Vagina (tissue), 2 donors: ENCODE measurements around the gene KIRREL3.

Experiments
- CTCF ChIP-seq, 3 experiments: fragments of 450-650 bp in 2 of 3; fragments of 200-600 bp in 1 of 3; sonication (generic) in 1 of 3; IDR thresholded peaks; one replicate each; pipeline ENCODE4 v1.5.1; 2017 to 2019; ENCODE audit warnings: antibody characterized with exemption in 3 of 3, mild to moderate bottlenecking in 2 of 3, moderate library complexity in 2 of 3
- POLR2A ChIP-seq, 2 donors: fragments of 450-650 bp; IDR thresholded peaks; one replicate each; pipeline ENCODE4 v1.6.1; 2017; ENCODE audit warnings: antibody characterized with exemption in 2 of 2, mild to moderate bottlenecking in 2 of 2, moderate library complexity in 2 of 2
- POLR2AphosphoS5 ChIP-seq, 2 donors: sonication (generic); formaldehyde crosslinking; IDR thresholded peaks; one replicate each; pipeline ENCODE4 v1.9.0; 2017; ENCODE audit warnings: antibody characterized with exemption in 2 of 2, mild to moderate bottlenecking in 2 of 2, low read depth in 1 of 2; ENCODE audit not compliant: insufficient read depth in 1 of 2

DNA sequence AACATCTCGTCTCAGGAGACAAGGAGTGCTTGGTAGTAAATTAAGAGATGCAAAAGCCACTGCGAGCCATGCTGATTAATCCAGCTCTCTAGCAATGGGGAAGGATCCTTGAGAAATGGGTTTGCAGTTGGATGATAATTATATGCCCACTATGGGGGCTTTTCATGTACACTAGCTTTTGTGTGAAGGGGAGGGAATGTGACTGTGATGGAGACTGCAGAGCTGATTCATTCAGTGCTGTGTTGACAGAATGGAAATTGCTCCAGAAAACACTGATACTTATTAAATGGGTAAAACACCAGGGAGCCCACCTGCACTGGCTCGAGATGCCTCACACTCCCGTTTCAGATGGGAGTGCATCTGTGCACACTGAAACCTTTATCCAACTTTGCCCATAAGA, 37.0 kb upstream of the KIRREL3 start:
- TF ChIP-seq POLR2A (IDR thresholded peaks at IDR 0.05) (no peak), CTCF (IDR thresholded peaks at IDR 0.05) (no peak), POLR2AphosphoS5 (IDR thresholded peaks at IDR 0.05; ENCODE audit: insufficient read depth in 1 of 2, low read depth in 1 of 2) (no peak)
